Adrenal gland (tissue), 5 donors: ENCODE data around the gene SLC34A3.

Experiments used
- POLR2A ChIP-seq, 2 donors: fragments of 450-650 bp; IDR thresholded peaks; one replicate each; pipeline ENCODE4 v1.6.1; 2017; ENCODE audit warnings: antibody characterized with exemption in 2 of 2, mild to moderate bottlenecking in 2 of 2, moderate library complexity in 1 of 2
- TF ChIP-seq, protein P1 (sequence below), 6 experiments: fragments of 450-650 bp in 4 of 6; fragments of 200-600 bp in 2 of 6; sonication (generic) in 1 of 6; IDR thresholded peaks; 1 replicate in 5 of 6; 2 replicates in 1 of 6; pipeline versions ENCODE4 v1.5.1 to v1.8.0; 2016 to 2021; ENCODE audit warnings: antibody characterized with exemption in 6 of 6, mild to moderate bottlenecking in 2 of 6, moderate library complexity in 1 of 6
- donor health status: DM: no; HTN: no; CAD: no.

DNA sequence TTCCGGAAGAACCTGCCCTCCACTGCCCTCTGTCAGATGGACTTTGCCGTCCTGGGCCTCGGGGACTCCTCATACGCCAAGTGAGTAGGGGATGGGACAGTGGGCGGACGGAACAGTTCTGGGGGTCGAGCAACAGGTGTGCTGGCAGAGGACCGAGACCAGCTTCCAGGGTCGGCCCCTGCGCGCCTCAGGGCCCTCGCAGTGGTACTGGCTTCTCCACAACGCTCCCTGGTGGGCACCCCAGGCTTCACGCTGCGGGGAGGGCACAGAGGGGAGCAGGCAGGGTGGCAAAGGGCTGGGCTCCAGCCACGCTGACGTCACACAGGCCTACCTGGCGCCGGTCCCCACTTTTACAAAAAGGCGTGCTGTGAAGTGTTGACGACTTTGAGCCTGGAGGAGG, 18.2 kb upstream of the SLC34A3 start:
- TF ChIP-seq POLR2A (IDR thresholded peaks at IDR 0.05), result no peak
- TF ChIP-seq, protein P1, sequence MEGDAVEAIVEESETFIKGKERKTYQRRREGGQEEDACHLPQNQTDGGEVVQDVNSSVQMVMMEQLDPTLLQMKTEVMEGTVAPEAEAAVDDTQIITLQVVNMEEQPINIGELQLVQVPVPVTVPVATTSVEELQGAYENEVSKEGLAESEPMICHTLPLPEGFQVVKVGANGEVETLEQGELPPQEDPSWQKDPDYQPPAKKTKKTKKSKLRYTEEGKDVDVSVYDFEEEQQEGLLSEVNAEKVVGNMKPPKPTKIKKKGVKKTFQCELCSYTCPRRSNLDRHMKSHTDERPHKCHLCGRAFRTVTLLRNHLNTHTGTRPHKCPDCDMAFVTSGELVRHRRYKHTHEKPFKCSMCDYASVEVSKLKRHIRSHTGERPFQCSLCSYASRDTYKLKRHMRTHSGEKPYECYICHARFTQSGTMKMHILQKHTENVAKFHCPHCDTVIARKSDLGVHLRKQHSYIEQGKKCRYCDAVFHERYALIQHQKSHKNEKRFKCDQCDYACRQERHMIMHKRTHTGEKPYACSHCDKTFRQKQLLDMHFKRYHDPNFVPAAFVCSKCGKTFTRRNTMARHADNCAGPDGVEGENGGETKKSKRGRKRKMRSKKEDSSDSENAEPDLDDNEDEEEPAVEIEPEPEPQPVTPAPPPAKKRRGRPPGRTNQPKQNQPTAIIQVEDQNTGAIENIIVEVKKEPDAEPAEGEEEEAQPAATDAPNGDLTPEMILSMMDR (IDR thresholded peaks at IDR 0.05), result no peak
